HG03159 (cell line): ENCODE data around the gene MBTD1.
A peak's percentile ranks its signal among the peaks of the same experiment; 100 is the strongest.
"Not testable (repeated sequence)": the region's sequence is repeated elsewhere in the genome, so short reads cannot be mapped to it uniquely, and the experiment has no call there.

Source experiments
- ATAC-seq: cut with Tn5 transposase; IDR thresholded peaks from one replicate; pipeline ENCODE4 v1.9.1; 2021; ENCODE audit warnings: mild to moderate bottlenecking, moderate library complexity; ENCODE audit not compliant: unreplicated experiment

Gene MBTD1

DNA sequence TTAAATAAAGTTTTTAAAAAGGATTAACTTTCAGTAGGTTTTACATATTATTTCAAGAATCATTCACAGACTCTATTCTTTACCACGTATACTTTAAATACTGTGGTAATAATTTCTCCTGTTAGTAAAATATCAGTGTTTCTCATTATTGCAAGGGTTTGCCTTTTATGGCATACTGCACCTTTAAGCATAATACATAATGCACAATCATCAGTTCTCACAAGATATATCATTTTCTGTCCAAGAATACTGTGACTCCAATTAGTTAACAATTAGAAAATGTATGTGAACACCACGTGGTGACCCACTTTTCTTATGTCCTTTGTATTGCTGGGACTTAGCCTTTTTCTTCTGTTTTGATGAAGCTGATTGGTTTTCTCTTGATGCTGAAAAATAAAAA lies 68.0 kb downstream of the MBTD1 start:
- no peak for ATAC-seq

DNA sequence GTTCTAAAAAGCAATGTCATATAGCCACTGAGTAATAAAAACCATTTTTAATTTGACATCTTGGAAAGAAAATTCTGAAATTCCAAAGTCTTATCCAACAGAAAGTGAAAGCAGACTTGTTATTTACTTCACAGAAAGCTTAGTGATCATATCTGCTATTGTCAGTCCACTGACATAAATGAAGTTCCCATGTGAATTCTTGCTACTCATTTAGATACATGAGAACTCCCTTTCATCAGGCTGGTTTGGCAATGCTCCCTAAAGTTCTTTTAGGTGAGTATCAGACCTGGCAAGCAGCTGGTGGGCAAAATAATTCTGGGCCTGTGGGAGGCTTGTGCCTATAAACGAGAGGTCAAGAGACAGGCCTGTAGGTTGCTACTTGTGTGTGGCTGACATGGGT lies 70.2 kb downstream of the MBTD1 start:
- no peak for ATAC-seq

DNA sequence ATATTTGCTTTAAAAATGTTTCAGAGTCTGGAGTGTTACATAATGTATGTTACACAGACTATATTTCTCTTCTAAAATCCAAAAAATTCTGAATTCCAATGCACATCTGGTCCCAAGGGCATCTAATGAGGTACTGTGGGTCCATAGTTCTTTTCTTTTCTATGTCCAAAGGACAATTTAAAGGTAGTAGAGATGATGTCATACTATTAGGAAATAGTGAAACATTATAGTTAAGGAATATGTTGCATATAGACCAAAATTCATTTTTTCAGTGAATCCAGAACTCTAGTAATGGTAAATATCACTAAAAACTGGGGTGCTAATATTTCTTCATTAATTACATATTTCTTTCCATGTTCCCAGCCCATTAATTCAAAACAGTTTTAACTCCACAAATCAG lies 70.7 kb downstream of the MBTD1 start:
- no peak for ATAC-seq

- no peak for ATAC-seq
Observed at GRCh38 chr17:51188271-51188833, 71.5 kb downstream of the MBTD1 start.

- no peak for ATAC-seq
Observed at GRCh38 chr17:51185763-51186332, 74.0 kb downstream of the MBTD1 start.

DNA sequence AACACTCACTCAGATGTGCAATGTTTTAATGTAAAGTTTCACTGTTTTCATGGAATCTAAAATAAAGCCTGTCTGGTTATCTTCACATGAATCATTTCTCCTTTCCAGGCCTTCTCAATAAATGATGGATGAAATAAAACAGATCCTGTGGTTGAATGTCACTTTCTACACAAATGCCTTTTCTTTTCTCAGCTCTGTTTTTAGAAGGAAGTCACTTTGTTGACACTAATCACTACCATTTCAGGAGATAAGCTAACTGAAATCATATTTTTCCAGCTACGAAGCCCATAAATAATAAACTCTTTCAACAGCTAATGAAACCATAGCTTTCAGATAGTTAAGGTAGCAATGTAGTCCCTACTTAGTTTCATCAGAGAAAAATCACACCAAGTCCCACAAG lies 75.7 kb downstream of the MBTD1 start:
- no peak for ATAC-seq

DNA sequence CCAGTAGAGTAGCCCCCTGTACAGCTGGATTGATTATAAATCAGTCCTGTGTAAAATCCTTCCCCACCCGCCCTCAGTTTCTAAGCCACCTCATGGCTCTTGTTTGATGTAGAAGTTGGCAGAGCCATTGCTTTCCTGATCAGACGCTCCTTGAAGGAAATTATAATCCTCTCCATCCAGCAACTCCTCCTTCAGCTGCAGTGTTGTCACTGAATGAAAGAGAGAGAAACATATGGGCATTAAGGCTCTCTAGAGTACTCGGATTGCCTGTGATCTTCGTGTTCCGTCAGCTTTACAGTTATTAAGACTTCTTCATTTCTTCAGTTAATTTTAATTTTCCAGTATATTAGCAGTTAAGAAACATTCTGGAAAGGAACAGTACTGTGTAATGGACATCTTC lies 79.4 kb downstream of the MBTD1 start:
- no peak for ATAC-seq

DNA sequence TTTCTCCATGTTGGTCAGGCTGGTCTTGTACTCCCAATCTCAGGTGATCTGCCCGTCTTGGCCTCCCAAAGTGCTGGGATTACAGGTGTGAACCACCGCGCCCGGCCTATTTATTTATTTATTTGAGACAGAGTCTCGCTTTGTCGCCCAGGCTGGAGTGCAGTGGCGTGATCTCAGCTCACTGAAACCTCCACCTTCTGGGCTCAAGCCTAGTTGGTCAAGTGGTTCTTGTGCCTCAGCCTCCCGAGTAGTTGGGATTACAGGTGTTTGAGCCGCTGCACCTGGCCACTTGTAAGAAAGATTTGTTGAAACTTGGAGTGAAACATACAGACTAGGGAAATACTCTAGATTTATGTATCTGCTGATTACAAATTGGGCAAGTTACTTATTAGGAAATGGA lies 87.8 kb downstream of the MBTD1 start:
- ATAC-seq, result not testable (repeated sequence)

- ATAC-seq, result no peak
Observed at GRCh38 chr17:51170736-51171135, 89.1 kb downstream of the MBTD1 start.

DNA sequence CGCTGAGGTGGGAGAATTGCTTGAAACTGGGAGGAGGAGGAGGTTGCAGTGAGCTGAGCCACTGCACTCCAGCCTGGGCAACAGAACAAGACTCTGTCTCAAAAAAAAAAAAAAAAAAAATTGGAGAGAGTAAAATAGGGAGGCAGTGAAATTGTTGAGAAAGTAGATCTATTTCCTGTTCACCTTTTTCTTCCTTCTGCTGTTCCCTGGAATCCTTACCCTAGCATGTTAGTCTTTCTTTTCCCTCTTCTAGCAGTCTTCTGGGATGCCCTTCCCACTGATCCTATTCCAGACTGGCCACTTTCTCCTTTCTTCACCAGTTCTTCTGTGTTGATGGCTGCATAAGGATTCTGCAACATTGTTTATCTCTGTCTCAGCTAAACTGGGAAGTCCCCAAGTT lies 90.5 kb downstream of the MBTD1 start:
- no peak for ATAC-seq

DNA sequence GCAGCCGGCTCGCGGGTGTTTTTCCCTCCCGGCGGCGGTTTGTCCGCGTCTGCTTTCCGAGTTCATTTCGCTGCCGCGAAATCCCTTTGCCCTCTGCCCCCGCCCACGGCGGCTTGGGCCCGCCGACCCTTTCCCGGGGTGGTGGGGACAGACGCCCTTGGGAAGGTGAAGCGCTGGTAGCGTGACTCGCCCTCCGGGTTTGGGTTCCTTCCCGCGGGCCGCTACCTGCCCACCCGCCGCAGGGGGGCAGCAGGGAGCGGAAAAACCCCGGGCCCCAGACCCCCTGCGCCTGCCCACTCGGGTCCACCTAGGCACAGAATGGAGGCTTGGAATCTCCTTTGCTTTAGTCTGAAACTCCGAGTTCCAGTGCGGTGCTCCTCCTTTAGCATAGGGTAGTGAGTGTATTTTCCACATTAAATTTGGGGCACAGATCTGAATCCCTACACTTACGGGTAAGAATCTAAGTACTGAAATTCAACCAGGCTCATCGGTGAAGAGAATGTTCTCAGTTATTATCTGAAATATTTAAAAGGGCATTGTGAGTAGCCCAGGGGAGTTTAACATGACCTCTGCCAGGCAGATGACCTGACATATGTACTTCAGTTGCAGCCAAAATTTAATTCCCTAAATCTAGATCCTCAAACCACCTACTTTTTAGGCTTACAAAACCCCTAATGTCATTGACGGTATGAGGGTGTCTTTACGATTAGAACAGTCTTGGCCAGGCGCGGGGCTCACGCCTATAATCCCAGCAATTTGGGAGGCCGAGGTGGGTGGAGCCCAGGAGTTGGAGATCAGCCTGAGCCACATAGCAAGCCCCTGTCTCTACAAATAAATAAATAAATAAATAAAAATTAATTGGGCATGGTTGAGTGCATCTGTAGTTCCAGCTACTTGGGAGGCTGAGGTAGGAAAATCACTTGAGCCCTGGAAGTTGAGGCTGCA lies 92.6 kb downstream of the MBTD1 start:
- peak; percentile 47 for ATAC-seq

DNA sequence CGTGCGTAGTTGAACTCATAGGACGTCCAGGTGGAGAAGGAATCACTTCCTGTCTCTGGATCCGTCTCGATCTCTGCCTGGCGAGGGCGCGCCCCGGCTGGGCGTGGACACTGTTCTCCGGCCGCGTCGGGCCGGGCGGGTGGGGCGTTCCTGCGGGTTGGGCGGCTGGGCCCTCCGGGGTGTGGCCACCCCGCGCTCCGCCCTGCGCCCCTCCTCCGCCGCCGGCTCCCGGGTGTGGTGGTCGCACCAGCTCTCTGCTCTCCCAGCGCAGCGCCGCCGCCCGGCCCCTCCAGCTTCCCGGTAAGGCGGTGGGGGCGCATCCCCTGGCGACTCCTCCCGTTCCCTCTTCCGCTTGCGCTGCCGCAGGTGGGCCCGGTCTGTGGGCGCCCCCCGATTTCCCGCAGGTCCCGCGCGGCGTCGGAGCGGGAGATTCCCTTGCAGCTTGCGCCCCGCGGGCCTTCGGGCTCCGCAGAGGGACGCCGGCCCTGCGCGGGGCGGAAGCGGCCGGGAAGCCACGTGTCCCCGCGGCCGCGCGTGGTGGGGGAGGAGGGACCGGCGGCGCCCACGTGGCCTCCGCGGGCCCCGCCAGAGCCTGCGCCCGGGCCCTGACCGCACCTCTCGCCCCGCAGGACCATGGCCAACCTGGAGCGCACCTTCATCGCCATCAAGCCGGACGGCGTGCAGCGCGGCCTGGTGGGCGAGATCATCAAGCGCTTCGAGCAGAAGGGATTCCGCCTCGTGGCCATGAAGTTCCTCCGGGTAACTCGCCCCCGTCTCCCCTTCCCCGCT lies 93.5 kb downstream of the MBTD1 start, which contains the start of gene NME2:
NME2 (plus strand) TSS at position 214 of the 789 bp plus-strand sequence; CDS start at position 634, 420 bp downstream.
- ATAC-seq, result peak; percentile 82

DNA sequence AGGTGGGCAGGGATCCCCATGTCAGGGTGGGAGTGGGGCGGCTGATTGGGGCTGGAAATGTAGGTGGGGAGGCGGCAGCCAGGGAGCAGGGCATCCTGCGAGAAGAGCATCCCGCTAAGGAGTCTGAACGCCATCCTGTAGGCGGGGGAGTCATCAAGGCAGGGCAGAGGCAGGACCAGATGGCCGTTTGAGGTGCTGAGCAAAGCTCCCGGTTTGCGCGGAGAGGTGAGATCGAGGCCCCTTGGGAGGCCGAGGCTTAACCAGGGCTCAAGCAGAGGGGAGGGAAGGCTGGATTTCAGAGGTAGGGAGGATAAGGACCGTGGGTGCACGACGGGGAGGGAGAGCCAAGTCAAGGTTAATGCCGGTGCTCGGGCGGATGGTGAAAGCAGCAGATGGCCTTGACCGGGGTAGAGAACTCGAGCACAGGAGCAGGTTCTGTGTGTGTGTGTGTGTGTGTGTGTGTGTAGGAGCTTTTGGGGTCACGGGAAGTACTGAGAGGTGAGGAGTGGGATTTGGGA lies 94.1 kb downstream of the MBTD1 start:
- ATAC-seq, result peak; percentile 22

DNA sequence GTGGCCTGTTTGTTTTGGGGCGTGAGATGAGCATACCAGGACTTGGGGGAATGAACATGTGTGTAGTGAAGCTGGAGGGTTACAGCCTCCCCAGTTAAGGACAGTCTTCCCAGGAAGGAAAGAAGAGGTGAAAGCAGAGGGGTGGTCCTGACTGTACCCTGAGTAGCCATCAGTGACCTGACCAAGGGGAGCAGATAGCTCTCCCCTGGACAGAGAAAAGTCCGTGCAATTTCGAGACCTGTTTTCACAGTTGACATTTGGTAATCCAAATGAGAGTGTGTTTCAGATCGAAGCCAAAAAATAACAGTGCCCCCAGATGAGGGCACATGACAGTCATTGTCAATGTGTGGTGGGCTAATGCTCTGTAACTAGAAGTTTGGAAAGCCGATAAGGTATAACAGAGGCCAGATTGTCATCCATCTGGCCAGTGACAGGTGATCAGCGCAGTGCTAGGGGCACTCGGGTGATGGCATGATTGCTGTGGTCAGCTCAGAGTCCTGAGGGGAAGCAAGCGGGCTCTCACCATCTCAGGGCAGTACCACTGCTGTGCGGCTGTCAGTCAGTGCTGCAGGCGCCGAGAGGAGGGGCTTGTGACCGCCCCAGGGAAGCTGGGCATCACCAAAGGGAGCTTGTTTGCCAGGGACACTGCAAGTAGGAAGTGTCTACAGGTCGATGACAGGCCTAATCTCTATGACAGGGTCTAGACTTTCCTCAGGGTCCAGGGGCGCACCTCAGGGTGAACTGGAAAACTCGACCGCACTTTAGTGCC lies 94.8 kb downstream of the MBTD1 start:
- no peak for ATAC-seq

GRCh38 chr17:51161541-51161940 lies 98.3 kb downstream of the MBTD1 start:
- no peak for ATAC-seq

GRCh38 chr17:51159604-51160003 lies 100.2 kb downstream of the MBTD1 start:
- ATAC-seq, result no peak

- no peak for ATAC-seq
Observed at GRCh38 chr17:51155416-51155815, 104.4 kb downstream of the MBTD1 start.

DNA sequence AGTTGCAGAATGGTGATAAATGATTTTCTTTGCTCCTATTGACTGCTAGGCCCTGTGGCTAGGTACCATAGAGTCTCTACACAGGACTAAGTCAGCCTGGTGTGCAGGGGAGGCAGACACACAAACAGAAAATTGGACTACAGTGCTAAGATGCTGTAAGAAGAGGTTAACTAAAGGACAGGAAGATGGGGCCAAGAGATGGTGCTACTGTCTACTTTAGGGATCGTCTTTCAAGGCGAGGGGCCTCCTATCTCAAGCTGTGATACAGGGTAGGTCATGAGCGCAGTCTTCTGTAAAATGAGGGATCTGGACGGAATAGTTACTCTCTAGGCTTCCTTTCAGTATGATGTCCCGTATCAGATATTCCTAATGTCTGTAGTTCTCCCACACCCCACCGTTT lies 105.7 kb downstream of the MBTD1 start:
- ATAC-seq, result no peak

DNA sequence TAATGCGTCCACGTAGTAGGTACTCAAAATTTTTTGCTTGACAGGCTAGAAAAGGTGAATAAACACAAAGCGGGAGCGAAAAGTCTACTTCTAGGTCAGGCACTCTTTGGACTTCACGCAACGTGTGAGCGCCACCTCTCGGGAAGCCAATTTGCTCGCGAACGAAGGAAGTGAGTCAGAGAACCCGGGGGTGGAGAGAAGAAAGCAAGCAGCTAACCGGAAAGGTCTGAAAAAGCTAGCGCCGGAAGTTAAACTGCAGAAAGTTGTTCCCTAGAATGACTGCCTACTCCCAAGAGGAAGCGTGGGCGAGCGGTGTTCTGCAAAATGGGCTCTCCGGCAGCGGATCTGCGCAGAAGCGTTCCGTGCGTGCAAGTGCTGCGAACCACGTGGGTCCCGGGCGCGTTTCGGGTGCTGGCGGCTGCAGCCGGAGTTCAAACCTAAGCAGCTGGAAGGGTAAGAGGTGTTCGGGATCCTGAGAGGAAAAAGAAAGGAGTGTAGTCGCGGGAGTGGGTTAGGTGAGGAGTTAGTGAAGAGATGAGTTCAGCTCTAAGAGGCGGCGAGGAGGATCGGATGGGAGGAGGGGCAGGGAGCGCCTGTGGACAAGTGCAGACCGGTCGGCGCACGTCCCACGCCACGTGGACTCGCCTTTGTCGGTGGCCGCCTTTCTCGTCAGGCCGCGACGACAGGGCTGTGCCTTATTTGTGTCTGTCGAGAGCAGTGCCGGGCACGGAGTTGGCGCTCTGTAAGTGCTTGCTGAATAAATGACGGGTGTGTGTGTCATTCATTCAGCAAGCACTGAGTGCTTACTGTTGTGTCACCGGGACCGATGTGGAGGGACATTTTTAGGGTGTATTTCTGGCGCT lies 106.4 kb downstream of the MBTD1 start, which contains the start of gene NME1:
NME1 (plus strand) TSS at position 350 of the 863 bp plus-strand sequence. CDS start 2,096 bp downstream, outside the sequence.
- ATAC-seq, result peak; percentile 94
